Measurements from ENCODE around the gene SYNGAP1.

The SYNGAP1 gene

DNA sequence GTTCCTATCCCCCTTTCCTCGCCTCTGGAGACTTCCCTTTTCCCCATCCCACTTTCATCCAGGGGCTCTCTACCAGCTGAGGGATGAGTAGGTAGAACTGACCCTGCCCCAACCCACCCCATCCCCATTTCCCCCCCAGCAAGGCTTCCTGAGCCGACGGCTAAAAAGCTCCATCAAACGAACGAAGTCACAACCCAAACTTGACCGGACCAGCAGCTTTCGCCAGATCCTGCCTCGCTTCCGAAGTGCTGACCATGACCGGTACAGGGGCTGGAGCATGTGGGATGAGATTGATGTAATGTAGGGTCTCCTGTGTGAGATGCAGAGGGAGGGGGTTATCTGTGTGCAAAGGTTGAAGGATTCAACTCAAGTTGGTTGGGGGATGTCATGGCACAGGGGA lies 12.7 kb downstream of the SYNGAP1 start:
- H3K27me3 ChIP-seq (replicated peaks; ENCODE audit: insufficient read depth, low read length): no peaks in the 10 kb centered on the region
- H3K9me2 ChIP-seq (replicated peaks; ENCODE audit: insufficient read depth, low read length): no peaks in the 10 kb centered on the region
- H3K36me3 ChIP-seq (replicated peaks; ENCODE audit: insufficient read depth, low read length): no peaks in the 10 kb centered on the region
- H3K79me2 ChIP-seq (ENCODE audit: low read length): no peaks in the 10 kb centered on the region
- peaks cover 12% of the 10 kb centered on the region; the same call in 1 of the 2 replicates for H3F3A ChIP-seq (ENCODE audit: insufficient read depth, low read length)
- no peaks in the 10 kb centered on the region for H3K9me3 ChIP-seq (replicated peaks; ENCODE audit: insufficient read depth, low read length)
- no peak overlapping the region for H3K9ac ChIP-seq (ENCODE audit: low read length)
- no peak overlapping the region for H3K27ac ChIP-seq (ENCODE audit: low read length)
- DNase-seq: no peak
- H3K4me2 ChIP-seq (ENCODE audit: low read depth, low read length): no peak overlapping the region
- no peak for TF ChIP-seq EZH2phosphoT487 (IDR thresholded peaks at IDR 0.05; ENCODE audit: low read length)
- TF ChIP-seq, protein P1, sequence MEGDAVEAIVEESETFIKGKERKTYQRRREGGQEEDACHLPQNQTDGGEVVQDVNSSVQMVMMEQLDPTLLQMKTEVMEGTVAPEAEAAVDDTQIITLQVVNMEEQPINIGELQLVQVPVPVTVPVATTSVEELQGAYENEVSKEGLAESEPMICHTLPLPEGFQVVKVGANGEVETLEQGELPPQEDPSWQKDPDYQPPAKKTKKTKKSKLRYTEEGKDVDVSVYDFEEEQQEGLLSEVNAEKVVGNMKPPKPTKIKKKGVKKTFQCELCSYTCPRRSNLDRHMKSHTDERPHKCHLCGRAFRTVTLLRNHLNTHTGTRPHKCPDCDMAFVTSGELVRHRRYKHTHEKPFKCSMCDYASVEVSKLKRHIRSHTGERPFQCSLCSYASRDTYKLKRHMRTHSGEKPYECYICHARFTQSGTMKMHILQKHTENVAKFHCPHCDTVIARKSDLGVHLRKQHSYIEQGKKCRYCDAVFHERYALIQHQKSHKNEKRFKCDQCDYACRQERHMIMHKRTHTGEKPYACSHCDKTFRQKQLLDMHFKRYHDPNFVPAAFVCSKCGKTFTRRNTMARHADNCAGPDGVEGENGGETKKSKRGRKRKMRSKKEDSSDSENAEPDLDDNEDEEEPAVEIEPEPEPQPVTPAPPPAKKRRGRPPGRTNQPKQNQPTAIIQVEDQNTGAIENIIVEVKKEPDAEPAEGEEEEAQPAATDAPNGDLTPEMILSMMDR (IDR thresholded peaks at IDR 0.05; ENCODE audit: low read length): no peak
- TF ChIP-seq EZH2 (optimal IDR thresholded peaks at IDR 0.05; ENCODE audit: low read depth, low read length): no peak
- H3K4me3 ChIP-seq (ENCODE audit: low read length): no peak overlapping the region
- H2AFZ ChIP-seq (ENCODE audit: low read length): no peak overlapping the region
- H4K20me1 ChIP-seq (ENCODE audit: insufficient read depth, low read length): no peaks in the 10 kb centered on the region
- H3K4me1 ChIP-seq (ENCODE audit: low read length): peaks cover 18% of the 10 kb centered on the region; the same call in 1 of the 2 replicates

DNA sequence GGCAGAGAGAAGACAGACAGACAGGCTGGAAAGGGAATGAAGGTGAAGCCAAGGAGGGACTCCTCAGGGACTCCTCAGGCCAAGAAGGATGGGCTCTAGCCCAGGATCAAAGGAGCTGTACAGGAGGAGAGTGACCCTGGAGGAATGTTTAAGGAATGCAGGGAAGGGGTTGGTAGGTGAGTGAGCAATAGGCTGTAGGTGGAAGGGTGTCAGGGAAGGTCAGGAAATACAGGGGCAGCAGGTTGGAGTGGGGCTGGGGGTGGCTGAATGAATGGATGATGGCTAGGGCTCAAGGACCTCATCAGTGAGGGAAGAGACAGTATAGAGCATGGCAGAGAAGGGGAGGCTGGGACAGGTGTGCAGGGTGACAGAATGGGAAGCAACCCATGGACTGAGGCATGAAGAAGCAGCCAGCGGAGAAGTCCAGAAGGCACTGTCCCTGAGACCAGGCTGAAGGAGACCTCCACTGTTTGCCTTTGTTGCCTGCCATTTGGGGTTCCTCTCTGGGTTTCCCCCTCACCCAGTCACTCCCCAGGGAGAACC lies 13.2 kb downstream of the SYNGAP1 start:
- Histone ChIP-seq H4K20me1 (ENCODE audit: insufficient read depth, low read length) (no peaks in the 10 kb centered on the region), H3K36me3 (replicated peaks; ENCODE audit: insufficient read depth, low read length) (no peaks in the 10 kb centered on the region), H3K79me2 (ENCODE audit: low read length) (no peaks in the 10 kb centered on the region), H3K27me3 (replicated peaks; ENCODE audit: insufficient read depth, low read length) (no peaks in the 10 kb centered on the region), H3F3A (ENCODE audit: insufficient read depth, low read length) (peaks cover 12% of the 10 kb centered on the region; the same call in 1 of the 2 replicates), H3K4me1 (ENCODE audit: low read length) (peaks cover 18% of the 10 kb centered on the region; the same call in 1 of the 2 replicates), H3K9ac (ENCODE audit: low read length) (no peak overlapping the region), H3K4me3 (ENCODE audit: low read length) (no peak overlapping the region), H3K9me3 (replicated peaks; ENCODE audit: insufficient read depth, low read length) (no peaks in the 10 kb centered on the region), H2AFZ (ENCODE audit: low read length) (no peak overlapping the region), H3K9me2 (replicated peaks; ENCODE audit: insufficient read depth, low read length) (no peaks in the 10 kb centered on the region), H3K27ac (ENCODE audit: low read length) (no peak overlapping the region), H3K4me2 (ENCODE audit: low read depth, low read length) (no peak overlapping the region)
- DNase-seq: no peak
- no peak for TF ChIP-seq EZH2phosphoT487 (IDR thresholded peaks at IDR 0.05; ENCODE audit: low read length)
- no peak for TF ChIP-seq EZH2 (optimal IDR thresholded peaks at IDR 0.05; ENCODE audit: low read depth, low read length)
- TF ChIP-seq, protein P1 (IDR thresholded peaks at IDR 0.05; ENCODE audit: low read length): no peak

DNA sequence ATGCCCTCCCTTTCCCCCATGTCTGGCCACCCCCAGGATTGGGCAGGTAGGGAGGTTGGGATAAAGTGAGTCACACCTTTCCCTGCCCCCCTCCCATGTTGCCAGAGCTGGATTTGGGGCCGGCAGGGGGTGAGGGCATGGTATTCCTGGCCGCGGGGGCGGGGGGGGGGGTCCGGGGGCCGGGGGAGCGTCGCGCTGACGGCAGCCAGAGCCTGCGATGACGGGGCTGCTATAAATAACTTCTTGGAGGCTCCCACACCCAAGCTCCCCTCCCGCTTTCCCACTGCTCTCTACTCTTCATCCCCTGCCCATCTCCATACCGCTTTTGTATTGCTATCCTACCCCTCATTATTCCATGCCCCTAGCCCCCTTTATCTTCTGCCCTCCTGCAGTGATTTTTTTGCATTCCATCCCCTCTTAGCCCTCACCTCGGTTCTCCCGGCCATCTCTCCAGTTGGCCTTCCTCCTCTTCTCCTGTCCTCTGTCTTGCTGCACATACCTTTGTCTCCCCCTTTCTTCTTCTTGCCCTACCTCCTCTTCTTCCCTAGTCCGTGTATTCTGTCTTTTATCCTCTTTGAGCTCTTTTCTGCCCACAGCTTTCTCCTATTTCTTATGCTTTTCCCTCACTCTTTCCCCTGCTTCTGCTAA lies 13.8 kb downstream of the SYNGAP1 start:
- Histone ChIP-seq H3K27me3 (replicated peaks; ENCODE audit: insufficient read depth, low read length) (no peaks in the 10 kb centered on the region), H3K4me3 (ENCODE audit: low read length) (no peak overlapping the region), H3K4me1 (ENCODE audit: low read length) (peaks cover 14% of the 10 kb centered on the region; the same call in 1 of the 2 replicates), H3K9me3 (replicated peaks; ENCODE audit: insufficient read depth, low read length) (no peaks in the 10 kb centered on the region), H3K36me3 (replicated peaks; ENCODE audit: insufficient read depth, low read length) (no peaks in the 10 kb centered on the region), H3K9ac (ENCODE audit: low read length) (no peak overlapping the region), H3K79me2 (ENCODE audit: low read length) (no peaks in the 10 kb centered on the region), H3K9me2 (replicated peaks; ENCODE audit: insufficient read depth, low read length) (no peaks in the 10 kb centered on the region), H3F3A (ENCODE audit: insufficient read depth, low read length) (peaks cover 7% of the 10 kb centered on the region; the same call in 1 of the 2 replicates), H4K20me1 (ENCODE audit: insufficient read depth, low read length) (no peaks in the 10 kb centered on the region), H2AFZ (ENCODE audit: low read length) (no peak overlapping the region), H3K27ac (ENCODE audit: low read length) (no peak overlapping the region), H3K4me2 (ENCODE audit: low read depth, low read length) (no peak overlapping the region)
- DNase-seq: no peak
- TF ChIP-seq, protein P1 (IDR thresholded peaks at IDR 0.05; ENCODE audit: low read length): no peak
- TF ChIP-seq EZH2 (optimal IDR thresholded peaks at IDR 0.05; ENCODE audit: low read depth, low read length): no peak
- TF ChIP-seq EZH2phosphoT487 (IDR thresholded peaks at IDR 0.05; ENCODE audit: low read length): no peak

Data from MM.1S (cell line).